NCI-H2227 (cell line): Measurements from ENCODE around the gene RNF151.
"Not testable (repeated sequence)": the region's sequence is repeated elsewhere in the genome, so short reads cannot be mapped to it uniquely, and the experiment has no call there.

Experiments
- DNase-seq: peaks from one replicate; lab custom pipeline; 2025; ENCODE audit not compliant: unreplicated experiment; lab: John Stamatoyannopoulos, UW

Gene RNF151

GRCh38 chr16:2007081-2007836 lies 40.6 kb downstream of the RNF151 start:
- no peak for DNase-seq

- no peak for DNase-seq
These were observed 41.4 kb downstream of the RNF151 start for GRCh38 chr16:2008009-2008526.

GRCh38 chr16:2008631-2009163 lies 42.0 kb downstream of the RNF151 start:
- peak; percentile 52 for DNase-seq

GRCh38 chr16:2009164-2009711 lies 42.6 kb downstream of the RNF151 start:
- DNase-seq: no peak

- peak; percentile 97 for DNase-seq
These were observed 43.3 kb downstream of the RNF151 start, which contains the start of gene ZNF598 for GRCh38 chr16:2009791-2010510. ZNF598 (minus strand) TSS chr16:2009821.

GRCh38 chr16:2011726-2012125 lies 45.1 kb downstream of the RNF151 start:
- not testable (repeated sequence) for DNase-seq

- DNase-seq: no peak
These were observed 46.9 kb downstream of the RNF151 start for GRCh38 chr16:2013527-2013926.

- DNase-seq: no peak
These were observed 48.7 kb downstream of the RNF151 start for GRCh38 chr16:2015117-2015946.

- DNase-seq: no peak
These were observed 49.2 kb downstream of the RNF151 start for GRCh38 chr16:2015947-2016208.

- peak; percentile 20 for DNase-seq
These were observed 49.8 kb downstream of the RNF151 start for GRCh38 chr16:2016407-2016922.
